Tracheal epithelial cell (primary cell): ENCODE data around the gene SLC32A1. TPM values are rescaled to one million over a fixed set of nuclear protein-coding genes. Genes with fewer than 3 reads are reported as not detected.

Source experiments
- total RNA-seq: library from RNA; depleted of rRNA; stranded (reverse); fragments of >200 nt; gene quantifications from 2 replicates; pipeline ENCODE4 v1.2.1, GENCODE V29; 2014

The SLC32A1 gene
- not detected in 2 replicates for total RNA-seq

GRCh38 chr20:38723848-38724625 is at the start of gene SLC32A1:
TSS of gene SLC32A1 (plus strand) at chr20:38724486. CDS start at chr20:38724725, 239 bp downstream.

GRCh38 chr20:38748097-38748860 is 24.0 kb downstream of the SLC32A1 start, which contains the start of gene ACTR5:
TSS of gene ACTR5 (plus strand) at chr20:38748460. CDS start at chr20:38748479, 19 bp downstream.

Other genes starting within 250 kb of the SLC32A1 start
- gene ADIG, start 143.3 kb upstream of the SLC32A1 start, total RNA-seq: not detected in 2 replicates
- gene ARHGAP40, start 122.7 kb upstream of the SLC32A1 start, total RNA-seq: 0.64 and 4.3 TPM in 2 replicates
- gene ACTR5, start 24.0 kb downstream of the SLC32A1 start, total RNA-seq: 8.7 and 11.5 TPM in 2 replicates
- 0.24 and 0.43 TPM in 2 replicates for gene PPP1R16B, start 81.2 kb downstream of the SLC32A1 start, total RNA-seq
- gene FAM83D, start 201.9 kb downstream of the SLC32A1 start, total RNA-seq: 3.6 TPM in 2 replicates
- gene DHX35, start 237.9 kb downstream of the SLC32A1 start, total RNA-seq: 7.0 and 8.7 TPM in 2 replicates